Kasumi-1 (cell line): ENCODE measurements around the gene PALLD.

Experiments used
- DNase-seq, 2 experiments: peaks; one replicate each; lab custom pipeline; 2025; lab: John Stamatoyannopoulos, UW

The PALLD gene

GRCh38 chr4:168765322-168765721 lies 268.5 kb downstream of the PALLD start:
- DNase-seq, result no peak

GRCh38 chr4:168765726-168766125 lies 268.9 kb downstream of the PALLD start:
- DNase-seq, result no peak

GRCh38 chr4:168766604-168767316 lies 269.9 kb downstream of the PALLD start:
- no peak for DNase-seq

GRCh38 chr4:168769416-168769815 lies 272.6 kb downstream of the PALLD start:
- DNase-seq, result no peak

GRCh38 chr4:168769837-168770236 lies 273.0 kb downstream of the PALLD start:
- DNase-seq, result no peak

- no peak for DNase-seq
Measured at GRCh38 chr4:168771251-168771650, 274.4 kb downstream of the PALLD start.

GRCh38 chr4:168773388-168774195 lies 276.7 kb downstream of the PALLD start:
- no peak for DNase-seq

GRCh38 chr4:168776382-168776781 lies 279.5 kb downstream of the PALLD start:
- no peak for DNase-seq

- DNase-seq, result no peak
Measured at GRCh38 chr4:168777277-168777965, 280.6 kb downstream of the PALLD start.

GRCh38 chr4:168781341-168781740 lies 284.5 kb downstream of the PALLD start:
- no peak for DNase-seq

GRCh38 chr4:168781926-168782325 lies 285.1 kb downstream of the PALLD start:
- DNase-seq, result no peak

GRCh38 chr4:168782439-168782838 lies 285.6 kb downstream of the PALLD start:
- DNase-seq, result no peak

GRCh38 chr4:168784786-168785461 lies 288.1 kb downstream of the PALLD start:
- DNase-seq, result no peak

- no peak for DNase-seq
Measured at GRCh38 chr4:168787334-168787733, 290.5 kb downstream of the PALLD start.

- no peak for DNase-seq
Measured at GRCh38 chr4:168787801-168788595, 291.1 kb downstream of the PALLD start.

GRCh38 chr4:168790898-168791297 lies 294.0 kb downstream of the PALLD start:
- DNase-seq, result no peak

- DNase-seq, result no peak
Measured at GRCh38 chr4:168791376-168791775, 294.5 kb downstream of the PALLD start.

- DNase-seq, result no peak
Measured at GRCh38 chr4:168793542-168793941, 296.7 kb downstream of the PALLD start.

GRCh38 chr4:168794092-168794707 lies 297.3 kb downstream of the PALLD start:
- no peak for DNase-seq

- DNase-seq, result no peak
Measured at GRCh38 chr4:168794881-168795280, 298.0 kb downstream of the PALLD start.

GRCh38 chr4:168795346-168795745 lies 298.5 kb downstream of the PALLD start:
- no peak for DNase-seq
